Panc1 (cell line): ENCODE results near the gene HNF1B.

ENCODE experiments used
- POLR2AphosphoS5 ChIP-seq: IDR thresholded peaks from 2 replicates; pipeline ENCODE4 v1.6.1; 2012; ENCODE audit warnings: mild to moderate bottlenecking, low read depth, low read length, moderate library complexity
- SIN3A ChIP-seq: IDR thresholded peaks from 2 replicates; pipeline ENCODE4 v1.6.1; 2012; ENCODE audit warnings: low read depth, mild to moderate bottlenecking, low read length, moderate library complexity, borderline replicate concordance; ENCODE audit not compliant: insufficient read depth
- TCF7L2 ChIP-seq: IDR thresholded peaks from 2 replicates; pipeline ENCODE4 v1.6.1; 2011; ENCODE audit warnings: mild to moderate bottlenecking, low read depth, low read length, inconsistent platforms
- TF ChIP-seq, protein P1 (sequence below): fragments of 450-650 bp; IDR thresholded peaks from 2 replicates; pipeline ENCODE4 v1.5.1; 2017; ENCODE audit warnings: mild to moderate bottlenecking
- TF ChIP-seq, protein P2 (sequence below), 2 experiments: IDR thresholded peaks; 2 replicates each; pipeline ENCODE4 v1.6.1; 2011 to 2012; ENCODE audit warnings: low read depth in 2 of 2, control low read depth in 1 of 2, low read length in 1 of 2, mild to moderate bottlenecking in 1 of 2, moderate library complexity in 1 of 2; ENCODE audit not compliant: insufficient read depth in 1 of 2

DNA sequence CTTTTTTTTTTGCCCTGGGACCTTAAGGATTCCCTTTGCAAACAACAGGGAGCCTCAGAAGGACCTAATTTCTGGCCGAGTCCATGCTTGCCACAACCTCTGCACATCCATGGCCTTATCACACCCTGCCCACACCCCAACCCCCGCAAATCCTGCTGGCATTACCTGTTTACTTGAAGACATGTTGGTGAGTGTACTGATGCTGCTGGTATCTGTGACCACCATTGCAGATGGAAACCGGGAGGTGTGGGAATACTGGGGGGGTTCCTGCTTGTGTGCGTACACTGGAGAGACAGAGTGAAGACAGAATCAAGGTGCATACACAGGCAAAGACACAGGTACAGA is 46.0 kb downstream of the HNF1B start:
- TF ChIP-seq, protein P1, sequence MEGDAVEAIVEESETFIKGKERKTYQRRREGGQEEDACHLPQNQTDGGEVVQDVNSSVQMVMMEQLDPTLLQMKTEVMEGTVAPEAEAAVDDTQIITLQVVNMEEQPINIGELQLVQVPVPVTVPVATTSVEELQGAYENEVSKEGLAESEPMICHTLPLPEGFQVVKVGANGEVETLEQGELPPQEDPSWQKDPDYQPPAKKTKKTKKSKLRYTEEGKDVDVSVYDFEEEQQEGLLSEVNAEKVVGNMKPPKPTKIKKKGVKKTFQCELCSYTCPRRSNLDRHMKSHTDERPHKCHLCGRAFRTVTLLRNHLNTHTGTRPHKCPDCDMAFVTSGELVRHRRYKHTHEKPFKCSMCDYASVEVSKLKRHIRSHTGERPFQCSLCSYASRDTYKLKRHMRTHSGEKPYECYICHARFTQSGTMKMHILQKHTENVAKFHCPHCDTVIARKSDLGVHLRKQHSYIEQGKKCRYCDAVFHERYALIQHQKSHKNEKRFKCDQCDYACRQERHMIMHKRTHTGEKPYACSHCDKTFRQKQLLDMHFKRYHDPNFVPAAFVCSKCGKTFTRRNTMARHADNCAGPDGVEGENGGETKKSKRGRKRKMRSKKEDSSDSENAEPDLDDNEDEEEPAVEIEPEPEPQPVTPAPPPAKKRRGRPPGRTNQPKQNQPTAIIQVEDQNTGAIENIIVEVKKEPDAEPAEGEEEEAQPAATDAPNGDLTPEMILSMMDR, result no peak
- TF ChIP-seq POLR2AphosphoS5 (no peak), TCF7L2 (no peak), SIN3A (no peak)
- TF ChIP-seq, protein P2, sequence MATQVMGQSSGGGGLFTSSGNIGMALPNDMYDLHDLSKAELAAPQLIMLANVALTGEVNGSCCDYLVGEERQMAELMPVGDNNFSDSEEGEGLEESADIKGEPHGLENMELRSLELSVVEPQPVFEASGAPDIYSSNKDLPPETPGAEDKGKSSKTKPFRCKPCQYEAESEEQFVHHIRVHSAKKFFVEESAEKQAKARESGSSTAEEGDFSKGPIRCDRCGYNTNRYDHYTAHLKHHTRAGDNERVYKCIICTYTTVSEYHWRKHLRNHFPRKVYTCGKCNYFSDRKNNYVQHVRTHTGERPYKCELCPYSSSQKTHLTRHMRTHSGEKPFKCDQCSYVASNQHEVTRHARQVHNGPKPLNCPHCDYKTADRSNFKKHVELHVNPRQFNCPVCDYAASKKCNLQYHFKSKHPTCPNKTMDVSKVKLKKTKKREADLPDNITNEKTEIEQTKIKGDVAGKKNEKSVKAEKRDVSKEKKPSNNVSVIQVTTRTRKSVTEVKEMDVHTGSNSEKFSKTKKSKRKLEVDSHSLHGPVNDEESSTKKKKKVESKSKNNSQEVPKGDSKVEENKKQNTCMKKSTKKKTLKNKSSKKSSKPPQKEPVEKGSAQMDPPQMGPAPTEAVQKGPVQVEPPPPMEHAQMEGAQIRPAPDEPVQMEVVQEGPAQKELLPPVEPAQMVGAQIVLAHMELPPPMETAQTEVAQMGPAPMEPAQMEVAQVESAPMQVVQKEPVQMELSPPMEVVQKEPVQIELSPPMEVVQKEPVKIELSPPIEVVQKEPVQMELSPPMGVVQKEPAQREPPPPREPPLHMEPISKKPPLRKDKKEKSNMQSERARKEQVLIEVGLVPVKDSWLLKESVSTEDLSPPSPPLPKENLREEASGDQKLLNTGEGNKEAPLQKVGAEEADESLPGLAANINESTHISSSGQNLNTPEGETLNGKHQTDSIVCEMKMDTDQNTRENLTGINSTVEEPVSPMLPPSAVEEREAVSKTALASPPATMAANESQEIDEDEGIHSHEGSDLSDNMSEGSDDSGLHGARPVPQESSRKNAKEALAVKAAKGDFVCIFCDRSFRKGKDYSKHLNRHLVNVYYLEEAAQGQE (IDR thresholded peaks at IDR 0.05; ENCODE audit: insufficient read depth in 1 of 2, low read depth in 2 of 2, low read length in 1 of 2), result no peak
